HEK293 (cell line): ENCODE measurements around the gene SZRD1.

Experiments
- CTCF ChIA-PET: fragments of 350-600 bp; formaldehyde crosslinking; extraction: SDS; loops from one replicate; lab custom pipeline; 2021; ENCODE audit warnings: antibody characterized with exemption; lab: Yijun Ruan, JAX
- POLR2A ChIA-PET: fragments of 300-600 bp; formaldehyde crosslinking; extraction: SDS; loops from one replicate; lab custom pipeline; 2020; ENCODE audit warnings: antibody characterized with exemption, inconsistent platforms; lab: Yijun Ruan, JAX
- H3K27ac ChIP-seq: fragments of 200-500 bp; sonication (Bioruptor generic); 2 replicates; pipeline ENCODE4 v1.5.1; 2014; ENCODE audit warnings: low read depth, low read length, control low read depth, inconsistent platforms; ENCODE audit errors: extremely low read depth
- H3K36me3 ChIP-seq, 2 experiments: fragments of 200-500 bp in 1 of 2; sonication (Bioruptor generic) in 1 of 2; 1 replicate in 1 of 2; 2 replicates in 1 of 2; pipeline ENCODE4 v1.5.1; 2014 to 2017; ENCODE audit warnings: inconsistent platforms in 2 of 2, low read length in 2 of 2; ENCODE audit not compliant: control insufficient read depth in 2 of 2, insufficient read depth in 1 of 2
- H3K4me1 ChIP-seq: fragments of 200-500 bp; sonication (Bioruptor generic); 2 replicates; pipeline ENCODE4 v1.5.1; 2014; ENCODE audit warnings: mild to moderate bottlenecking, low read length, inconsistent platforms; ENCODE audit not compliant: control insufficient read depth, insufficient read depth
- H3K4me3 ChIP-seq: 2 replicates; pipeline ENCODE4 v1.5.1; 2011; ENCODE audit warnings: low read depth, mild to moderate bottlenecking, control low read depth, low read length, moderate library complexity
- H3K9me3 ChIP-seq: fragments of 200-500 bp; sonication (Bioruptor generic); 2 replicates; pipeline ENCODE4 v1.5.1; 2014; ENCODE audit warnings: low read depth, low read length, inconsistent platforms; ENCODE audit not compliant: control insufficient read depth, insufficient read depth
- IKZF3 ChIP-seq: fragments of 450-650 bp; IDR thresholded peaks from 2 replicates; pipeline ENCODE4 v1.5.0; 2018; ENCODE audit warnings: missing biosample characterization, mild to moderate bottlenecking, missing genetic modification characterization, moderate library complexity
- TCF7L2 ChIP-seq: IDR thresholded peaks from 2 replicates; pipeline ENCODE4 v1.6.1; 2011; ENCODE audit warnings: low read depth, mild to moderate bottlenecking, inconsistent platforms, low read length, moderate library complexity, borderline replicate concordance
- ZBTB10 ChIP-seq: fragments of 450-650 bp; formaldehyde crosslinking; IDR thresholded peaks from 2 replicates; pipeline ENCODE4 v1.5.1; 2016; ENCODE audit warnings: missing biosample characterization, missing genetic modification characterization
- ZBTB11 ChIP-seq: fragments of 450-650 bp; formaldehyde crosslinking; conservative IDR thresholded peaks from 2 replicates; pipeline ENCODE4 v1.5.1; 2016; ENCODE audit warnings: low read depth, missing biosample characterization, missing genetic modification characterization
- ZNF114 ChIP-seq: fragments of 450-650 bp; formaldehyde crosslinking; IDR thresholded peaks from 2 replicates; pipeline ENCODE4 v1.5.0; 2017; ENCODE audit warnings: missing biosample characterization, missing genetic modification characterization
- ZNF121 ChIP-seq: fragments of 450-650 bp; formaldehyde crosslinking; IDR thresholded peaks from 2 replicates; pipeline ENCODE4 v1.5.1; 2016; ENCODE audit warnings: missing biosample characterization, missing genetic modification characterization
- ZNF146 ChIP-seq: fragments of 450-650 bp; formaldehyde crosslinking; IDR thresholded peaks from 2 replicates; pipeline ENCODE4 v1.5.1; 2016; ENCODE audit warnings: missing biosample characterization, missing genetic modification characterization
- ZNF239 ChIP-seq: fragments of 450-650 bp; formaldehyde crosslinking; IDR thresholded peaks from 2 replicates; pipeline ENCODE4 v1.5.1; 2016; ENCODE audit warnings: missing biosample characterization, missing genetic modification characterization
- ZNF266 ChIP-seq: fragments of 450-650 bp; formaldehyde crosslinking; IDR thresholded peaks from 2 replicates; pipeline ENCODE4 v1.5.1; 2016; ENCODE audit warnings: missing biosample characterization, missing genetic modification characterization, low read depth
- ZNF292 ChIP-seq: fragments of 450-650 bp; formaldehyde crosslinking; IDR thresholded peaks from 2 replicates; pipeline ENCODE4 v1.5.1; 2016; ENCODE audit warnings: low read depth, missing biosample characterization, missing genetic modification characterization, borderline replicate concordance
- ZNF398 ChIP-seq: fragments of 450-650 bp; formaldehyde crosslinking; IDR thresholded peaks from 2 replicates; pipeline ENCODE4 v1.5.1; 2017; ENCODE audit warnings: missing biosample characterization, missing genetic modification characterization
- ZNF473 ChIP-seq: fragments of 450-650 bp; formaldehyde crosslinking; IDR thresholded peaks from 2 replicates; pipeline ENCODE4 v1.5.1; 2017; ENCODE audit warnings: missing biosample characterization, missing genetic modification characterization
- ZNF48 ChIP-seq: fragments of 450-650 bp; formaldehyde crosslinking; IDR thresholded peaks from 2 replicates; pipeline ENCODE4 v1.5.1; 2016; ENCODE audit warnings: missing biosample characterization, missing genetic modification characterization
- ZNF544 ChIP-seq: fragments of 450-650 bp; formaldehyde crosslinking; IDR thresholded peaks from 2 replicates; pipeline ENCODE4 v1.5.0; 2017; ENCODE audit warnings: missing biosample characterization, missing genetic modification characterization
- ZNF548 ChIP-seq: fragments of 450-650 bp; formaldehyde crosslinking; IDR thresholded peaks from 2 replicates; pipeline ENCODE4 v1.5.1; 2016; ENCODE audit warnings: missing biosample characterization, missing genetic modification characterization
- ZNF792 ChIP-seq: fragments of 450-650 bp; formaldehyde crosslinking; IDR thresholded peaks from 2 replicates; pipeline ENCODE4 v1.5.1; 2016; ENCODE audit warnings: missing biosample characterization, missing genetic modification characterization
- ZSCAN23 ChIP-seq: fragments of 450-650 bp; formaldehyde crosslinking; IDR thresholded peaks from 2 replicates; pipeline ENCODE4 v1.5.1; 2016; ENCODE audit warnings: missing biosample characterization, missing genetic modification characterization

The SZRD1 gene

GRCh38 chr1:16406868-16407267, 39.8 kb downstream of the SZRD1 start:
- H3K4me1 ChIP-seq = no peaks in the 10 kb centered on the region
- no peak overlapping the region for H3K4me3 ChIP-seq
- TF ChIP-seq ZNF292 (tag by site-specific recombination) (no peak), ZNF544 (tag by site-specific recombination) (no peak), ZBTB11 (tag by site-specific recombination) (no peak), TCF7L2 (no peak), ZNF548 (tag by site-specific recombination) (peak; percentile 68; the same call in 1 of the 2 replicates), ZNF146 (tag by site-specific recombination) (no peak)
- CTCF ChIA-PET = no interaction called here
- no peak overlapping the region for H3K27ac ChIP-seq
- no peaks in the 10 kb centered on the region for H3K36me3 ChIP-seq
- POLR2A ChIA-PET = no interaction called here
- no peaks in the 10 kb centered on the region for H3K9me3 ChIP-seq

- Histone ChIP-seq H3K4me3 (no peak overlapping the region), H3K4me1 (no peaks in the 10 kb centered on the region), H3K36me3 (no peaks in the 10 kb centered on the region), H3K9me3 (no peaks in the 10 kb centered on the region)
- CTCF ChIA-PET = no interaction called here
- POLR2A ChIA-PET = no interaction called here
- TF ChIP-seq ZNF114 (no peak), ZNF548 (tag by site-specific recombination) (no peak), ZNF792 (tag by site-specific recombination) (no peak), ZNF266 (tag by site-specific recombination) (no peak), ZNF473 (tag by site-specific recombination) (no peak), ZBTB10 (tag by site-specific recombination) (no peak), ZSCAN23 (tag by site-specific recombination) (no peak), ZNF48 (tag by site-specific recombination) (no peak), ZNF398 (tag by site-specific recombination) (no peak), ZNF146 (tag by site-specific recombination) (no peak), IKZF3 (no peak), ZNF239 (tag by site-specific recombination) (no peak), ZNF121 (tag by site-specific recombination) (no peak)
- TF ChIP-seq, all 188 proteins: peak for 0
- H3K27ac ChIP-seq = no peak overlapping the region
Observed at GRCh38 chr1:16409536-16410152, 42.6 kb downstream of the SZRD1 start.
